Panc1 (cell line): ENCODE results near the gene TRPV6.

Experiments used
- POLR2AphosphoS5 ChIP-seq: IDR thresholded peaks from 2 replicates; pipeline ENCODE4 v1.6.1; 2012; ENCODE audit warnings: mild to moderate bottlenecking, low read depth, low read length, moderate library complexity
- SIN3A ChIP-seq: IDR thresholded peaks from 2 replicates; pipeline ENCODE4 v1.6.1; 2012; ENCODE audit warnings: low read depth, mild to moderate bottlenecking, low read length, moderate library complexity, borderline replicate concordance; ENCODE audit not compliant: insufficient read depth
- TCF7L2 ChIP-seq: IDR thresholded peaks from 2 replicates; pipeline ENCODE4 v1.6.1; 2011; ENCODE audit warnings: mild to moderate bottlenecking, low read depth, low read length, inconsistent platforms
- TF ChIP-seq, protein P1 (sequence below): fragments of 450-650 bp; IDR thresholded peaks from 2 replicates; pipeline ENCODE4 v1.5.1; 2017; ENCODE audit warnings: mild to moderate bottlenecking

- TF ChIP-seq POLR2AphosphoS5 (no peak), SIN3A (no peak), TCF7L2 (no peak)
- TF ChIP-seq, protein P1, sequence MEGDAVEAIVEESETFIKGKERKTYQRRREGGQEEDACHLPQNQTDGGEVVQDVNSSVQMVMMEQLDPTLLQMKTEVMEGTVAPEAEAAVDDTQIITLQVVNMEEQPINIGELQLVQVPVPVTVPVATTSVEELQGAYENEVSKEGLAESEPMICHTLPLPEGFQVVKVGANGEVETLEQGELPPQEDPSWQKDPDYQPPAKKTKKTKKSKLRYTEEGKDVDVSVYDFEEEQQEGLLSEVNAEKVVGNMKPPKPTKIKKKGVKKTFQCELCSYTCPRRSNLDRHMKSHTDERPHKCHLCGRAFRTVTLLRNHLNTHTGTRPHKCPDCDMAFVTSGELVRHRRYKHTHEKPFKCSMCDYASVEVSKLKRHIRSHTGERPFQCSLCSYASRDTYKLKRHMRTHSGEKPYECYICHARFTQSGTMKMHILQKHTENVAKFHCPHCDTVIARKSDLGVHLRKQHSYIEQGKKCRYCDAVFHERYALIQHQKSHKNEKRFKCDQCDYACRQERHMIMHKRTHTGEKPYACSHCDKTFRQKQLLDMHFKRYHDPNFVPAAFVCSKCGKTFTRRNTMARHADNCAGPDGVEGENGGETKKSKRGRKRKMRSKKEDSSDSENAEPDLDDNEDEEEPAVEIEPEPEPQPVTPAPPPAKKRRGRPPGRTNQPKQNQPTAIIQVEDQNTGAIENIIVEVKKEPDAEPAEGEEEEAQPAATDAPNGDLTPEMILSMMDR: no peak
Measured at GRCh38 chr7:142827951-142828500, 57.5 kb downstream of the TRPV6 start.
